ENCODE results near the gene PLEKHA1.

GRCh38 chr10:122477436-122477835 is 102.9 kb downstream of the PLEKHA1 start:
- no peak for TF ChIP-seq GATA2 (IDR thresholded peaks at IDR 0.05; ENCODE audit: low read depth, low read length)
- no peak for TF ChIP-seq GATA3 (IDR thresholded peaks at IDR 0.05; ENCODE audit: low read depth, low read length)
